Measurements from ENCODE around the gene SNX25.

Gene SNX25

GRCh38 chr4:185285632-185286393 is 76.4 kb downstream of the SNX25 start:
- ChIA-PET POLR2A (no interaction called here), CTCF (no interaction called here)
- peaks cover 0 to 24% of the 10 kb centered on the region in 2 experiments; a peak in 1 of 3 replicates for H3K36me3 ChIP-seq (ENCODE audit: control insufficient read depth in 2 of 2, insufficient read depth in 1 of 2, low read length in 2 of 2)
- peaks cover 8% of the 10 kb centered on the region for H3K4me1 ChIP-seq (ENCODE audit: control insufficient read depth, insufficient read depth, low read length)
- no peaks in the 10 kb centered on the region for H3K9me3 ChIP-seq (ENCODE audit: control insufficient read depth, insufficient read depth, low read depth, low read length)
- no peak overlapping the region for H3K27ac ChIP-seq (ENCODE audit: extremely low read depth, low read depth, low read length)
- TF ChIP-seq ZNF837 (tag by site-specific recombination; IDR thresholded peaks at IDR 0.05) (no peak), ZNF19 (tag by site-specific recombination; IDR thresholded peaks at IDR 0.05; ENCODE audit: low read depth) (no peak), ZNF560 (tag by site-specific recombination; IDR thresholded peaks at IDR 0.05; ENCODE audit: borderline replicate concordance) (no peak), ZNF311 (tag by site-specific recombination; IDR thresholded peaks at IDR 0.05; ENCODE audit: borderline replicate concordance) (no peak), ZNF37A (tag by site-specific recombination; IDR thresholded peaks at IDR 0.05) (no peak), ZNF658 (tag by site-specific recombination; IDR thresholded peaks at IDR 0.05) (no peak), HOXC10 (CRISPR knock-in tag; IDR thresholded peaks at IDR 0.05) (no peak), ZNF184 (tag by site-specific recombination; IDR thresholded peaks at IDR 0.05) (no peak), ZNF48 (tag by site-specific recombination; IDR thresholded peaks at IDR 0.05) (no peak), ZNF292 (tag by site-specific recombination; IDR thresholded peaks at IDR 0.05; ENCODE audit: borderline replicate concordance, low read depth) (no peak), REPIN1 (tag by site-specific recombination; IDR thresholded peaks at IDR 0.05; ENCODE audit: low read depth) (no peak), MEIS1 (CRISPR knock-in tag; IDR thresholded peaks at IDR 0.05; ENCODE audit: borderline replicate concordance) (no peak), ZNF585B (tag by site-specific recombination; IDR thresholded peaks at IDR 0.05) (no peak), BCL11A (tag by site-specific recombination; IDR thresholded peaks at IDR 0.05; ENCODE audit: low read depth) (no peak), ZNF571 (tag by site-specific recombination; IDR thresholded peaks at IDR 0.05) (no peak), ZNF132 (tag by site-specific recombination; IDR thresholded peaks at IDR 0.05; ENCODE audit: borderline replicate concordance) (no peak), ZNF146 (tag by site-specific recombination; IDR thresholded peaks at IDR 0.05) (no peak), ZNF664 (tag by site-specific recombination; IDR thresholded peaks at IDR 0.05) (no peak), PRDM2 (tag by site-specific recombination; IDR thresholded peaks at IDR 0.05; ENCODE audit: borderline replicate concordance) (no peak)
- no peak overlapping the region for H3K4me3 ChIP-seq (ENCODE audit: low read depth, low read length)

GRCh38 chr4:185286571-185286970 is 77.2 kb downstream of the SNX25 start:
- ChIA-PET POLR2A (no interaction called here), CTCF (no interaction called here)
- TF ChIP-seq KLF10 (tag by site-specific recombination; IDR thresholded peaks at IDR 0.05) (no peak), ZFP37 (tag by site-specific recombination; IDR thresholded peaks at IDR 0.05) (no peak)
- H3K27ac ChIP-seq (ENCODE audit: extremely low read depth, low read depth, low read length) = no peak overlapping the region
- no peak overlapping the region for H3K4me3 ChIP-seq (ENCODE audit: low read depth, low read length)
- peaks cover 0 to 31% of the 10 kb centered on the region in 2 experiments; a peak in 1 of 3 replicates for H3K36me3 ChIP-seq (ENCODE audit: control insufficient read depth in 2 of 2, insufficient read depth in 1 of 2, low read length in 2 of 2)
- peaks cover 8% of the 10 kb centered on the region for H3K4me1 ChIP-seq (ENCODE audit: control insufficient read depth, insufficient read depth, low read length)
- no peaks in the 10 kb centered on the region for H3K9me3 ChIP-seq (ENCODE audit: control insufficient read depth, insufficient read depth, low read depth, low read length)
